Measurements from ENCODE around the gene GLRX3. TPM values are rescaled to one million over a fixed set of nuclear protein-coding genes. Genes with fewer than 3 reads are reported as not detected.

The GLRX3 gene
- total and polyA plus RNA-seq, 10 of the 15 experiments (the other 5 are each of a cell fraction or from before 2014, with no cell fraction given) = 94.7 to 209 (median 131) TPM

DNA sequence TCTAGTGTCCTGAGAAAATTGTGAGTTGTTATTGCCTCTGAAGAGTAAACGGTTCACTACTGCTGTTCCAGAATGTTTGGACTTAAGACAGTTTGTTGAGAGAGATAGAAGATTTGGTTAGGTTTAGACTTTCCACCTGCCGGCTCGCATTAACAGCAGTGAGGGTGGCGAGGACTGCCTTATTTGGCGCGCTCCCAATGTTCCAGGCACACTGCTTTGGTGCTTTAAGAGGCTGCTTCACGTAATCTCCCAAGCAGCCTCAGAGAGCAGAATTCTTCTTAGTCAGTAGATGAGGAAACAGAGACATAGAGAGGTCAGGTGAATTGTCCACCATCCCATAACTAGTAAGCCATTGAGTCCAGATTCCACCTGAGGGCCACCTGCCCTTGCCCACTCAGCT lies 41.1 kb downstream of the GLRX3 start:
- Histone ChIP-seq H3K79me2 (ENCODE audit: control insufficient read depth, insufficient read depth, low read length) (no peaks in the 10 kb centered on the region), H3K4me3 (no peak overlapping the region), H2AFZ (ENCODE audit: control insufficient read depth, low read depth, low read length) (no peak overlapping the region), H4K20me1 (ENCODE audit: control insufficient read depth, insufficient read depth) (no peaks in the 10 kb centered on the region), H3K4me1 (ENCODE audit: control insufficient read depth, insufficient read depth, low read length) (no peaks in the 10 kb centered on the region), H3K27me3 (replicated peaks in 1 of 2; ENCODE audit: control insufficient read depth in 2 of 2, insufficient read depth in 2 of 2, low read length in 1 of 2) (no peaks in the 10 kb centered on the region), H3K36me3 (ENCODE audit: control insufficient read depth in 2 of 2, insufficient read depth in 2 of 2, low read length in 1 of 2) (peaks cover 9 to 10% of the 10 kb centered on the region in 2 experiments), H3K4me2 (ENCODE audit: control insufficient read depth, insufficient read depth) (no peak overlapping the region), H3K9ac (ENCODE audit: control insufficient read depth, insufficient read depth, low read length) (no peak overlapping the region), H3K9me3 (replicated peaks; ENCODE audit: control insufficient read depth, insufficient read depth, low read length) (no peaks in the 10 kb centered on the region), H3K27ac (ENCODE audit: control insufficient read depth, insufficient read depth) (no peak overlapping the region)
- DNase-seq (ENCODE audit: low read depth, low spot score) = no peak
- BruUV-seq (replicated peaks) = no TSS peak
- ChIA-PET SMC1A (ENCODE audit: uncharacterized antibody, unreplicated experiment) (no interaction called here), RAD21 (ENCODE audit: unreplicated experiment) (no interaction called here), POLR2A (no interaction called here), CTCF (no interaction called here)
- 100% methylated on average over 7 of the region's 7 CpGs for WGBS (ENCODE audit: insufficient coverage, insufficient replicate concordance, low lambda C conversion rate, missing lambda C conversion rate)
- intact Hi-C loops (cut with micrococcal nuclease; ENCODE audit: unreplicated experiment) = no loop called here
- no peak for ATAC-seq
- FAIRE-seq = no peak
- in situ Hi-C loops (cut with MboI) = no loop called here
- no peak for TF ChIP-seq ZNF384 (IDR thresholded peaks at IDR 0.05; ENCODE audit: borderline replicate concordance, low read depth, low read length)
- TF ChIP-seq STAT3 (IDR thresholded peaks at IDR 0.05; ENCODE audit: low read depth, low read length) = no peak
- TF ChIP-seq NFYA (IDR thresholded peaks at IDR 0.05; ENCODE audit: borderline replicate concordance, low read depth, low read length) = no peak
- TF ChIP-seq ZBTB4 (CRISPR knock-in tag; IDR thresholded peaks at IDR 0.05) = no peak
- TF ChIP-seq MLLT1 (IDR thresholded peaks at IDR 0.05) = no peak
- TF ChIP-seq, protein P1, sequence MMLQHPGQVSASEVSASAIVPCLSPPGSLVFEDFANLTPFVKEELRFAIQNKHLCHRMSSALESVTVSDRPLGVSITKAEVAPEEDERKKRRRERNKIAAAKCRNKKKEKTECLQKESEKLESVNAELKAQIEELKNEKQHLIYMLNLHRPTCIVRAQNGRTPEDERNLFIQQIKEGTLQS (IDR thresholded peaks at IDR 0.05; ENCODE audit: borderline replicate concordance, extremely low read depth, low read depth, low read length) = no peak
- TF ChIP-seq RELB (IDR thresholded peaks at IDR 0.05; ENCODE audit: low read depth) = no peak
- no peak for TF ChIP-seq IRF4 (IDR thresholded peaks at IDR 0.05; ENCODE audit: low read depth, low read length)
- TF ChIP-seq, protein P2, sequence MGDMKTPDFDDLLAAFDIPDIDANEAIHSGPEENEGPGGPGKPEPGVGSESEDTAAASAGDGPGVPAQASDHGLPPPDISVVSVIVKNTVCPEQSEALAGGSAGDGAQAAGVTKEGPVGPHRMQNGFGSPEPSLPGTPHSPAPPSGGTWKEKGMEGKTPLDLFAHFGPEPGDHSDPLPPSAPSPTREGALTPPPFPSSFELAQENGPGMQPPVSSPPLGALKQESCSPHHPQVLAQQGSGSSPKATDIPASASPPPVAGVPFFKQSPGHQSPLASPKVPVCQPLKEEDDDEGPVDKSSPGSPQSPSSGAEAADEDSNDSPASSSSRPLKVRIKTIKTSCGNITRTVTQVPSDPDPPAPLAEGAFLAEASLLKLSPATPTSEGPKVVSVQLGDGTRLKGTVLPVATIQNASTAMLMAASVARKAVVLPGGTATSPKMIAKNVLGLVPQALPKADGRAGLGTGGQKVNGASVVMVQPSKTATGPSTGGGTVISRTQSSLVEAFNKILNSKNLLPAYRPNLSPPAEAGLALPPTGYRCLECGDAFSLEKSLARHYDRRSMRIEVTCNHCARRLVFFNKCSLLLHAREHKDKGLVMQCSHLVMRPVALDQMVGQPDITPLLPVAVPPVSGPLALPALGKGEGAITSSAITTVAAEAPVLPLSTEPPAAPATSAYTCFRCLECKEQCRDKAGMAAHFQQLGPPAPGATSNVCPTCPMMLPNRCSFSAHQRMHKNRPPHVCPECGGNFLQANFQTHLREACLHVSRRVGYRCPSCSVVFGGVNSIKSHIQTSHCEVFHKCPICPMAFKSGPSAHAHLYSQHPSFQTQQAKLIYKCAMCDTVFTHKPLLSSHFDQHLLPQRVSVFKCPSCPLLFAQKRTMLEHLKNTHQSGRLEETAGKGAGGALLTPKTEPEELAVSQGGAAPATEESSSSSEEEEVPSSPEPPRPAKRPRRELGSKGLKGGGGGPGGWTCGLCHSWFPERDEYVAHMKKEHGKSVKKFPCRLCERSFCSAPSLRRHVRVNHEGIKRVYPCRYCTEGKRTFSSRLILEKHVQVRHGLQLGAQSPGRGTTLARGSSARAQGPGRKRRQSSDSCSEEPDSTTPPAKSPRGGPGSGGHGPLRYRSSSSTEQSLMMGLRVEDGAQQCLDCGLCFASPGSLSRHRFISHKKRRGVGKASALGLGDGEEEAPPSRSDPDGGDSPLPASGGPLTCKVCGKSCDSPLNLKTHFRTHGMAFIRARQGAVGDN (IDR thresholded peaks at IDR 0.05) = no peak
- no peak for TF ChIP-seq ESRRA (IDR thresholded peaks at IDR 0.05; ENCODE audit: low read length)
- TF ChIP-seq SREBF1 (IDR thresholded peaks at IDR 0.05; ENCODE audit: low read length) = no peak
